ENCODE measurements around the gene ZNF341. TPM values are rescaled to one million over a fixed set of nuclear protein-coding genes. Genes with fewer than 3 reads are reported as not detected.
A peak's percentile ranks its signal among the peaks of the same experiment; 100 is the strongest.

ZNF341 gene
- total RNA-seq, 2 experiments from 2014 or later: 5.6 to 5.8 TPM

DNA sequence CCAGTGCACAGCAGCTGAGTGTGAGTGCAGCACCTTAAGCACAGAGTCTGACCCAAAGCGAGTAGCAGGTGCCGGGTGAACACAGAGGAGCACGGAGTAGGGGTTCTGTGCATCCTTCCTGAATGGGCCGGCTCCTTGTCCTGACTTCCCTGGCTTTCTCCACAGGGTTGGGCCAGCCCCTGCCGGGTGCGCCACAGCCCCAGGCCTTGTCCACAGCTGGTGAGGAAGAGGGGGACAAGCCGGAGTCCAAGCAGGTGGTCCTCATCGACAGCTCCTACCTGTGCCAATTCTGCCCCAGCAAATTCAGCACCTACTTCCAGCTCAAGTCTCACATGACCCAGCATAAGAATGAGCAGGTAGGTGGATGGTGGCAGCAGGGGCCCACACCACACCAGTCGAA is 34.9 kb downstream of the ZNF341 start:
- Mint-ChIP-seq H3K9me3 (no peaks in the 10 kb centered on the region), H3K4me3 (no peak overlapping the region), H3K27ac (no peak overlapping the region), H3K4me1 (peaks cover 6% of the 10 kb centered on the region), H3K36me3 (ENCODE audit: low read depth) (peaks cover 21% of the 10 kb centered on the region), H3K27me3 (no peaks in the 10 kb centered on the region)
- DNase-seq: no peak
- ChIA-PET POLR2A (no interaction called here), CTCF (no interaction called here)

DNA sequence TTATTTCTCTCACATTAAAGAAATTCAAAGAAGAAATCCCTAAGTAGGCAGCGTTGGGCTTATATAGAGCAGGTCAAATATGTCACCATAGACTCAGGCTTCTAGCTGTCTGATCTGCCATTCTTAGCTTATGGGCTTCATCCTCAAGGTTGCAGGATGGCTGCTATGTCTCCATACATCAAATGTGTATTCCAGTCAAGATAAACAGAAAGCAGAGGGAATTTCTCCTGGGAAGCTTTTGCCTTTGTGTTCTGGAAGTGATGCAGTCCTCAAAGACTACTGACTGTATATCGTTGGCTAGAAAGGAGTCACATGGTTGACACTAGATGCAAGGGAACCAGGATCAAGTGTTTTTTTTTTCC is 36.0 kb downstream of the ZNF341 start:
- Mint-ChIP-seq H3K9me3 (no peaks in the 10 kb centered on the region), H3K36me3 (ENCODE audit: low read depth) (peaks cover 23% of the 10 kb centered on the region), H3K4me3 (no peak overlapping the region), H3K27me3 (no peaks in the 10 kb centered on the region), H3K4me1 (peaks cover 6% of the 10 kb centered on the region), H3K27ac (no peak overlapping the region)
- DNase-seq: no peak
- ChIA-PET CTCF (no interaction called here), POLR2A (interaction anchor here (0.6 kb wide), 1 partner anchor 246 kb away, joined by 3 read pairs; no protein-coding TSS in a partner anchor)

DNA sequence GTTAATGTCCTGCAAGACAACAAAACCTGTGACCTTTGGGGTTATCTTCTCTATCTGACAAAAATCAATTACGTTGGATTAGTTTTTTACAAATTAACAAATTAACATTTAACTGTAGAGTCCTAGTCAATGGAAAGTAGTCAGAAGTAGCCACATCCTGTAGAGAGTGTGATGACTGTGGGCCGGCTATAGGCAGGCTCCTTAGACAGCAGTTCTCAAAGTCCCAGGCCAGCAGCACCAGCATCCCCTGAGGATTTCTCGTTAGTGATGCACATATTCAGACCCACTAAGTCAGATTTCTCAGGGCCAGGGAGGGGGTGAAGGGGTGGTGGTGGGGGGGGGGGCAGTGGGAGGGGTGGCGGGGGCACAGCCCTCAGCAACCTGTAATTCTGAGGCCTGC is 37.2 kb downstream of the ZNF341 start:
- Mint-ChIP-seq H3K27ac (no peak overlapping the region), H3K9me3 (no peaks in the 10 kb centered on the region), H3K36me3 (ENCODE audit: low read depth) (peaks cover 23% of the 10 kb centered on the region), H3K4me1 (peaks cover 6% of the 10 kb centered on the region), H3K4me3 (no peak overlapping the region), H3K27me3 (no peaks in the 10 kb centered on the region)
- peak; percentile 22 for DNase-seq
- POLR2A ChIA-PET: no interaction called here
- CTCF ChIA-PET: no interaction called here

GRCh38 chr20:33770005-33770404 is 38.2 kb downstream of the ZNF341 start:
- no peak for DNase-seq
- no peaks in the 10 kb centered on the region for H3K9me3 Mint-ChIP-seq
- H3K36me3 Mint-ChIP-seq (ENCODE audit: low read depth): peaks cover 23% of the 10 kb centered on the region
- no peak overlapping the region for H3K4me3 Mint-ChIP-seq
- no peak overlapping the region for H3K27ac Mint-ChIP-seq
- H3K4me1 Mint-ChIP-seq: peaks cover 7% of the 10 kb centered on the region
- no peaks in the 10 kb centered on the region for H3K27me3 Mint-ChIP-seq
- CTCF ChIA-PET: no interaction called here
- POLR2A ChIA-PET: interaction anchor here (0.7 kb wide), 1 partner anchor 9 kb away, joined by 3 read pairs; no protein-coding TSS in a partner anchor

DNA sequence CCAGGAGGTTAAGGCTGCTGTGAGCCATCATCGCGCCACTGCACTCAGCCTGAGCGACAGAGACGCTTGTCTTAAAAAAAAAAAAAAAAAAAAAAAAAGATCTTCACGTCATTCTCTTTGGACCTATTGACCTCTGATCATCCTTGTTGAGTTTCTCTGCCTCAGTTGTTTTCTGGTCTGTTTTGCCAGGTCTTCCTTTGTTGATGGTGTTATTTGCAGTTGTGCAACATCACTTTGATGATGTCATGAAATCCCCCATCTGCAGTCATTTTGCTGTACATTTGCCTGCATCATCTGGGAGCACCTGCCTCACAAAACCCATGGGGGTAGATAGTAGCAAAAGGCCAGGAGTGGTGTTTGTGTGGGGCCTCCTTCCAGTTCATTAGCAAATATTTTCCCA is 40.1 kb downstream of the ZNF341 start:
- CTCF ChIA-PET: no interaction called here
- no peak for DNase-seq
- Mint-ChIP-seq H3K27ac (no peak overlapping the region), H3K27me3 (no peaks in the 10 kb centered on the region), H3K9me3 (no peaks in the 10 kb centered on the region), H3K36me3 (ENCODE audit: low read depth) (peaks cover 20% of the 10 kb centered on the region), H3K4me3 (no peak overlapping the region), H3K4me1 (peaks cover 7% of the 10 kb centered on the region)
- POLR2A ChIA-PET: no interaction called here

DNA sequence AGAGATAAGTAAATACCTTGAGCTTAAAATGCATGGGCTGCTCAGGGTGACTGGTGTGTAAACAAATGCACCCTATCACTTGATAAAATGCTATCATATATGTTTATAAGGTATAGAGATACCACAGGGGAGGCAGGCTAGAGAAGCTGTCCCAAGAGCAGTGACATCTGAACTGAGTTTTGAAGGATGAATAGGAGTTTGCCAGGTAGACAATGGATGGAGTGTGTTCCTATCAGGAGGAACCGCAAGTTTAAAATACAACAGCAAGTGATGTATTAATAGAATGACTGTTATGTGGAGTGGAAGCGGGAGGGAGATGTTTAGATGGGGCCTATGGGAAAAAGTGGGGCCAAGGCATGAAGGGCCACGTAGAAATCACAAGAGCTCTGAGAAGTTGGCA is 40.6 kb downstream of the ZNF341 start:
- Mint-ChIP-seq H3K27me3 (no peaks in the 10 kb centered on the region), H3K4me1 (peaks cover 7% of the 10 kb centered on the region), H3K4me3 (no peak overlapping the region), H3K9me3 (no peaks in the 10 kb centered on the region), H3K27ac (no peak overlapping the region), H3K36me3 (ENCODE audit: low read depth) (peaks cover 17% of the 10 kb centered on the region)
- no peak for DNase-seq
- ChIA-PET POLR2A (no interaction called here), CTCF (no interaction called here)

DNA sequence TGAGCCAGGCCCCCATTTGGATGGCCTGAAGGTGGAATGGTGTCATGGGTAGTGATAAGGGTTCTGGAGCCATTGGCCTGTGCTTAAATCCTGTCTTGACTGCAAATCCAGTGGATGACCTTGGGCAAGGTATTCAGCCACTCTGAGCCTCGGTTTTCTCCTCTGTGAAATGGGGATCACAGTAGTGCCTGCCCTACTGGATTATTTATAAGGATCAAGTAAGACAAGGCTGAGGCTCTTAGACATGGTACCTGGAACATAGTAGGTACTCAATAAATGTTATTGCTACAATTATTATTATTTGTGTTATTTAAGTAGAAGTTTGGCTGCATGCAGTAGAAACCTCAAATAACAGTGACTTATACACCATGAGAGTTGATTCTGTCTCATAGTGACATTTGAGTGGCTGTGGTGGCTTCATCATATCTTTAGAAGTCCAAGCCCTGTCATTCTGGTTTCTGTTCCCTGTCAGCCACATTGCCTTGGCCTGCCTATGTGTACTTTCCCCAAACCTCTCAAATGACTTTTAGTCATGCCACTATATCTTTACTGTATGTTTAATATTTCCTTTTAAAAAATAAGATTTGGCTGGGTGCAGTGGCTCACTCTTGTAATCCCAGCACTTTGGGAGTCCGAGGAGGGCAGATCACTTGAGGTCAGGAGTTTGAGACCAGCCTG is 41.8 kb downstream of the ZNF341 start:
- Mint-ChIP-seq H3K27me3 (no peaks in the 10 kb centered on the region), H3K27ac (no peak overlapping the region), H3K4me1 (peaks cover 12% of the 10 kb centered on the region), H3K4me3 (no peak overlapping the region), H3K36me3 (ENCODE audit: low read depth) (peaks cover 17% of the 10 kb centered on the region), H3K9me3 (no peaks in the 10 kb centered on the region)
- CTCF ChIA-PET: no interaction called here
- POLR2A ChIA-PET: no interaction called here
- no peak for DNase-seq

- peaks cover 3% of the 10 kb centered on the region for H3K9me3 Mint-ChIP-seq
- peaks cover 16% of the 10 kb centered on the region for H3K36me3 Mint-ChIP-seq (ENCODE audit: low read depth)
- H3K27me3 Mint-ChIP-seq: no peaks in the 10 kb centered on the region
- ChIA-PET POLR2A (interaction anchor here (1.7 kb wide), 1 partner anchor 10 kb away, joined by 4 read pairs; no protein-coding TSS in a partner anchor), CTCF (no interaction called here)
- H3K4me1 Mint-ChIP-seq: peaks cover 27% of the 10 kb centered on the region
- no peak overlapping the region for H3K4me3 Mint-ChIP-seq
- DNase-seq: no peak
- H3K27ac Mint-ChIP-seq: no peak overlapping the region
Observed at GRCh38 chr20:33777816-33778215, 46.0 kb downstream of the ZNF341 start.

- no peak for DNase-seq
- H3K4me3 Mint-ChIP-seq: no peak overlapping the region
- H3K9me3 Mint-ChIP-seq: peaks cover 3% of the 10 kb centered on the region
- peaks cover 43% of the 10 kb centered on the region for H3K4me1 Mint-ChIP-seq
- H3K36me3 Mint-ChIP-seq (ENCODE audit: low read depth): peaks cover 16% of the 10 kb centered on the region
- no peaks in the 10 kb centered on the region for H3K27me3 Mint-ChIP-seq
- ChIA-PET CTCF (no interaction called here), POLR2A (no interaction called here)
- peak overlapping the region; percentile 54 for H3K27ac Mint-ChIP-seq
Observed at GRCh38 chr20:33781133-33781532, 49.3 kb downstream of the ZNF341 start.

GRCh38 chr20:33781945-33782344 is 50.1 kb downstream of the ZNF341 start:
- DNase-seq: no peak
- Mint-ChIP-seq H3K36me3 (ENCODE audit: low read depth) (peaks cover 18% of the 10 kb centered on the region), H3K4me1 (peaks cover 50% of the 10 kb centered on the region), H3K9me3 (peaks cover 3% of the 10 kb centered on the region), H3K4me3 (no peak overlapping the region), H3K27ac (no peak overlapping the region), H3K27me3 (no peaks in the 10 kb centered on the region)
- ChIA-PET POLR2A (interaction anchor here (0.7 kb wide), 1 partner anchor 49 kb away, joined by 3 read pairs; no protein-coding TSS in a partner anchor), CTCF (interaction anchor here (1.1 to 2.2 kb wide), 2 partner anchors 11 to 49 kb away, joined by 3 to 15 read pairs; no protein-coding TSS in a partner anchor)

- Mint-ChIP-seq H3K4me1 (peaks cover 58% of the 10 kb centered on the region), H3K4me3 (no peak overlapping the region), H3K9me3 (peaks cover 3% of the 10 kb centered on the region), H3K27me3 (no peaks in the 10 kb centered on the region), H3K36me3 (ENCODE audit: low read depth) (peaks cover 14% of the 10 kb centered on the region), H3K27ac (no peak overlapping the region)
- ChIA-PET POLR2A (interaction anchor here (0.6 kb wide), 1 partner anchor 51 kb away, joined by 4 read pairs; the partner anchor contains the start of gene ZNF341), CTCF (interaction anchor here (2.2 kb wide), 1 partner anchor 10 kb away, joined by 15 read pairs; no protein-coding TSS in a partner anchor)
- no peak for DNase-seq
Observed at GRCh38 chr20:33783256-33783655, 51.5 kb downstream of the ZNF341 start.

- Mint-ChIP-seq H3K4me3 (no peak overlapping the region), H3K27me3 (no peaks in the 10 kb centered on the region), H3K27ac (no peak overlapping the region), H3K36me3 (ENCODE audit: low read depth) (peaks cover 14% of the 10 kb centered on the region), H3K4me1 (peaks cover 58% of the 10 kb centered on the region), H3K9me3 (peaks cover 2% of the 10 kb centered on the region)
- ChIA-PET CTCF (interaction anchor here (2.2 kb wide), 1 partner anchor 9 kb away, joined by 15 read pairs; no protein-coding TSS in a partner anchor), POLR2A (no interaction called here)
- no peak for DNase-seq
Observed at GRCh38 chr20:33783818-33784217, 52.0 kb downstream of the ZNF341 start.

GRCh38 chr20:33784225-33784624 is 52.4 kb downstream of the ZNF341 start:
- DNase-seq: no peak
- Mint-ChIP-seq H3K9me3 (no peaks in the 10 kb centered on the region), H3K4me1 (peaks cover 55% of the 10 kb centered on the region), H3K27ac (no peak overlapping the region), H3K36me3 (ENCODE audit: low read depth) (peaks cover 11% of the 10 kb centered on the region), H3K27me3 (no peaks in the 10 kb centered on the region), H3K4me3 (no peak overlapping the region)
- ChIA-PET CTCF (no interaction called here), POLR2A (no interaction called here)

GRCh38 chr20:33785503-33785902 is 53.7 kb downstream of the ZNF341 start:
- Mint-ChIP-seq H3K9me3 (no peaks in the 10 kb centered on the region), H3K4me3 (peak overlapping the region; percentile 7)
- POLR2A ChIA-PET: interaction anchor here (1.2 kb wide), 1 partner anchor 53 kb away, joined by 4 read pairs; the partner anchor contains the start of gene ZNF341

More at GRCh38 chr20:33785503-33785902, 53.7 kb downstream of the ZNF341 start:
- Mint-ChIP-seq H3K36me3 (ENCODE audit: low read depth) (peaks cover 7% of the 10 kb centered on the region), H3K4me1 (peaks cover 50% of the 10 kb centered on the region), H3K27ac (peak overlapping the region; percentile 78), H3K27me3 (no peaks in the 10 kb centered on the region)
- CTCF ChIA-PET: interaction anchor here (1.5 kb wide), 1 partner anchor 208 kb away, joined by 4 read pairs; the partner anchor contains the start of gene RALY
- no peak for DNase-seq

Measured in activated CD4-positive, alpha-beta memory T cell treated with anti-CD3 and anti-CD28 coated beads, Interleukin-2, amount 10 ng/mL, durations not matched to agents 7 days and 5 days (primary cell).